Measurements from ENCODE around the gene CBR3. TPM values are rescaled to one million over a fixed set of nuclear protein-coding genes. Genes with fewer than 3 reads are reported as not detected.
"Not testable (repeated sequence)": the region's sequence is repeated elsewhere in the genome, so short reads cannot be mapped to it uniquely, and the experiment has no call there.

Gene CBR3
- polyA plus RNA-seq, result 1 to 10 TPM; 1.1 to 5.1 (median 1.5) TPM

DNA sequence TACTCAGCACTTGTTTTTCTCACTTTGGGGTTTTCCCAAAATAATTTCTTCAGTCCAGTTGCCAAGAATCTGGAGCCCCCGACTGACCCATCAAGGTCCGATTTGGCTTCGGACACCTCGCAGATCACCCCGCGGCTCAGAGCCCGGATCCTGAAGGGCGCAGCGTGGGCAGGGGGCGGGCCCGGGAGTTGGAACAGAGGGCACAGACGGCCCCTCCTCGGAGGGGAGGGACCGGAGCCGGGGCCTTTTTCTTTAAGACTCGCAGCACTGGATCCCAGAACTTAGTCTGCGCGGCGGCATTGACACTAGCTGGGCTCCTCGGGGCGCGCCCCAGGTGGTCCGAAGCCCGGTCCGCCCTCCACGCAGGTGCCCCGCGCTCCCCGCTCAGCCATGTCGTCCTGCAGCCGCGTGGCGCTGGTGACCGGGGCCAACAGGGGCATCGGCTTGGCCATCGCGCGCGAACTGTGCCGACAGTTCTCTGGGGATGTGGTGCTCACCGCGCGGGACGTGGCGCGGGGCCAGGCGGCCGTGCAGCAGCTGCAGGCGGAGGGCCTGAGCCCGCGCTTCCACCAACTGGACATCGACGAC is at the start of gene CBR3:
Gene CBR3, plus strand, starts transcription at position 277 of the 588 bp plus-strand sequence. Its CDS starts 114 bp downstream, at position 391.
- Mint-ChIP-seq H3K4me3 (peak within 1 kb of the TSS; percentile 88 to 93 (median 91)), H3K27me3 (ENCODE audit: low read depth in 3 of 3) (peaks cover 0 to 5% (median 0%) of the 10 kb centered on the region in 3 donors), H3K36me3 (peaks cover 0 to 3% (median 0%) of the 10 kb centered on the region in 3 donors), H3K27ac (peak within 1 kb of the TSS in 4 of 6 donors; percentile 33 to 80 (median 60)), H3K9me3 (no peaks in the 10 kb centered on the region), H3K4me1 (peaks cover 20 to 23% of the 10 kb centered on the region in 2 donors)
- DNase-seq, result peak; percentile 23 to 32 (median 28)

DNA sequence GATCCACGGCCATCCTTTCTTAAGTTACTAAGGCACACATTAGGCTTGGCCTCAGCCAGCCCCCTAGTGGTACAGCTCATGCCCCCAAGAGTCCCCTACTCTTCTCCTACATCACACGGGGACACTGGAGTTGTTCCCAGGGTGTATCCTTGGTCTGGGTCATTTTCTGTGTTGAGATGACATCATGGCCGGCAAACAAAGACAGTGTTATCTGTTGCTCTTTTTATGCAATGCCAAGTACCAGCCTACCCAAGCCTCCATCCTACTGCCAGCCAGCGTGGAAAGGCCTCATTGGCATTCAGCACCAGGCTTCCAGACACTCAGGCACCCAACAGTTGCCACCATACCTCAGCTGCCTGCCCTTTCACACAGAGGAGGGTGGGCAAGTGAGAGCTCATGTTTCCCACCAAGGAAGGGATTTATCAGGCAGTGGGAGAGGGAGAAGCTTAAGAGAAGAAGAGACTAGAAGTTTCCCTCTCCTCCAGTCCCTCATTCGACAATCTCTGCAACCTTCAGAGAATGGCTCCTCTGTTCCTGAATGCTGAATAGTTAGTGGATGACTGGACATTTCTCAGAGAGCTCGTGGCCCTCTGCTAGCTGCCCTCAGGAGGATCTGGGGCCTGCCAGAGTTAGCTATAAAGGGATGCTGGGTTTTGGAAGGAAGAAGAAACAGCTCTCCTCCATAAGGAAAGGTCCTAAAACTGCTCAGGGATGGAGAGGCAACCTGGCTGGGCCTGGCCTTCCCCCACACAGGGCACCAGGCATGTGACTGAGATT is 47.3 kb upstream of the CBR3 start:
- H3K4me1 Mint-ChIP-seq, result no peaks in the 10 kb centered on the region
- no peaks in the 10 kb centered on the region for H3K36me3 Mint-ChIP-seq
- DNase-seq, result no peak
- H3K27me3 Mint-ChIP-seq (ENCODE audit: low read depth in 3 of 3), result no peaks in the 10 kb centered on the region
- H3K27ac Mint-ChIP-seq, result no peak overlapping the region
- H3K9me3 Mint-ChIP-seq, result peaks cover 0 to 2% (median under 1%) of the 10 kb centered on the region in 6 donors
- H3K4me3 Mint-ChIP-seq, result no peak overlapping the region

DNA sequence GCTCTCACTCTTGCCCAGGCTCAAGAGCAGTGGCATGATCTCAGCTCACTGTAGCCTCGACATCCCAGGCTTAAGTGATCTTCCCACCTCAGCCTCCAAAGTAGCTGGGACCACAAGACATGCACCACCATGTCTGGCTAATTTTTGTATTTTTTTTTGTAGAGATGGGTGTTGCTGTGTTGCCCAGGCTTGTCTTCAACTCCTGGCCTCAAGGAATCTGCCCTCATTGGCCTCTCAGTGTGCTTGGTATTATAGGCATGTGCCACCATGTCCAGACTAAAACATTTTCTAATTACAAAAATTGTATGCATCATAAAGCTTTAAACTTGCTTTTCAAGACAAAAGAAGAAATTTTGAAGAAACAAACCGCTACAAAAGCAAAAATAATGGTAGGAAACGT is 44.9 kb upstream of the CBR3 start:
- H3K36me3 Mint-ChIP-seq, result peaks cover under 1 to 12% (median 7%) of the 10 kb centered on the region in 3 donors
- no peak overlapping the region for H3K4me3 Mint-ChIP-seq
- no peak for DNase-seq
- H3K27me3 Mint-ChIP-seq (ENCODE audit: low read depth in 3 of 3), result peaks cover 0 to 9% (median 6%) of the 10 kb centered on the region in 3 donors
- H3K9me3 Mint-ChIP-seq, result peaks cover 8 to 19% (median 16%) of the 10 kb centered on the region in 6 donors
- H3K4me1 Mint-ChIP-seq, result no peaks in the 10 kb centered on the region
- no peak overlapping the region for H3K27ac Mint-ChIP-seq

DNA sequence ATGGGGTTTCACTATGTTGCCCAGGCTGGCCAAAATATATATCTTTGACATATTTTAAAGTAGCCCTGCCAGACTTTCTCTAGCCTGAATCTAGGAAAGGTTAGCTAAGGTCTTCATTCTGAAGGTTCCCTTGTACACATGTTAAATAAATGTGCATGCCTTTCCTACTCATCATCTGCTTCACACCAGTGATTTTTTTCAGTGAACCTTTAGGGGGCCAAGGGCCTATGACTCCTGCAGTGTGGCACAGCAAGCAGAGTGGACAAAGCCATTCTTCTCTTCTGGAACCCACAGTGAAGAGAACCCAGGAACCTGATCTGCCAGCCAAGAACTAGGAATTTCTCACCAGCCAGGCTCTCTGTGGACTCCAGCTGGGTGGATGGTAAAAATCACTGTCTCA is 42.2 kb upstream of the CBR3 start:
- H3K4me1 Mint-ChIP-seq, result no peaks in the 10 kb centered on the region
- H3K36me3 Mint-ChIP-seq, result peaks cover 3 to 12% (median 7%) of the 10 kb centered on the region in 3 donors
- H3K27ac Mint-ChIP-seq, result no peak overlapping the region
- peaks cover 0 to 11% (median 6%) of the 10 kb centered on the region in 3 donors for H3K27me3 Mint-ChIP-seq (ENCODE audit: low read depth in 3 of 3)
- H3K9me3 Mint-ChIP-seq, result peaks cover 8 to 22% (median 17%) of the 10 kb centered on the region in 6 donors
- DNase-seq, result no peak
- no peak overlapping the region for H3K4me3 Mint-ChIP-seq

DNA sequence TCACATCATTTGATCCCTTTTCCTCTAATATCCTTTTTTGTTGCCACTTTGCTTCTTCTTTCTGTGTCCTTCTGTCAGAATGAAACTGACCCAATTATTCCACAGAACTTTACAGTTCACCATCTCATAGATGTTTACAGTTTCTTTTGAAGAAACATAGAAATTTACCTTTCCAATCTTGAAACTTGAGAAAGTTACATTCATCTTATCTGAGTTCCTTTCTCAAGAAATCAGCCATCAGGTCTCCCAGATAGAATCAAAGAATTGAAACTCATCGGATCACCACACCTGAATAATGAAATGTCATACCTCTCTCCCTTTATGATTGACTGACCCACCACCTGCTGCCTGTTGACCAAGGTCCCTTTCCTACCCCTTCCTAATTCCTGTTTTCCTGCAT is 41.4 kb upstream of the CBR3 start:
- Mint-ChIP-seq H3K4me3 (no peak overlapping the region), H3K27ac (no peak overlapping the region), H3K4me1 (no peaks in the 10 kb centered on the region), H3K9me3 (peaks cover 8 to 22% (median 17%) of the 10 kb centered on the region in 6 donors), H3K27me3 (ENCODE audit: low read depth in 3 of 3) (peaks cover 0 to 11% (median 6%) of the 10 kb centered on the region in 3 donors), H3K36me3 (peaks cover 3 to 12% (median 7%) of the 10 kb centered on the region in 3 donors)
- DNase-seq, result no peak

DNA sequence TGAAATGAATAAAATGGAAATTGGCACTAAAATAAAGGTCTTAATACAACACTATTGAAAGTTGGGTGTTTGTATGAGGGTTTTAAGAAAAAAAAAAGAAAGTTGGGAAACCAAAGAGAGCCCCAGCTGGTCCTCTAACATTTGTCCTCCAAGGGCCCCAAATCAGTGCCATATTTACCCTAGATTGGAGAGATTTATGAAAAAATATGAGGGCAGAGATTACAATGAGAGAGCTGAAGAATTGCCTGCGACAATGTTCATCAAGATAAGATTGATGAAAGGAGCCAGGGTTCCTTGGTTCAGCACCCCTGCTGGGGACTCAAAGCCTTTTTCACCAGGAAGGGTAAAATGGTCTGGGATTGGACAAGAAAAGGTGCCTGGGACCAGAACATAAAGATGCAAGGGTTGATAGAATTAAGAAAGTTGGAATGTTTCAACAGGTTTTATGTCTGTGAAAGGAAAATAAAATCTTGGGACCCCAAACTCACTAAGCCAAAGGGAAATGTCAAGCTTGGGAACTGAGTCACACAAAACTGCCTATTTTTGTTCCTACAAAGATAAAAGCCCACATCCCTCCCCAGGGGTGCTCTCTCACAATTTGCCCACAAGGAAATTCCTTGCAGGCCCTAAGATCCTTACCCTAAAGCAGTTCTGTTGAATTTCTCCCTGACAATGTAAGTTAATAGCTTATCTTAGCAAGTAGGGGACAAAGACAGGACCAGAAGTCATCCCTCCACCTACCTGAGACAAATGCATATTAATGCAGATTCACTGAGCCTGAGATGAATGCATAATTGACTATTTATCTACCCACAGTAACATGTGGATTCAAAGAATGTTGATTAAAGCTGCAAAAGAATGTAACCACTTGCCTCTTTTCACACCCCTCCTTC is 38.2 kb upstream of the CBR3 start:
- Mint-ChIP-seq H3K4me1 (no peaks in the 10 kb centered on the region), H3K36me3 (peaks cover 3 to 12% (median 7%) of the 10 kb centered on the region in 3 donors), H3K27me3 (ENCODE audit: low read depth in 3 of 3) (peaks cover 0 to 11% (median 6%) of the 10 kb centered on the region in 3 donors), H3K4me3 (no peak overlapping the region), H3K27ac (no peak overlapping the region), H3K9me3 (peaks cover 8 to 22% (median 17%) of the 10 kb centered on the region in 6 donors)
- DNase-seq, result no peak

DNA sequence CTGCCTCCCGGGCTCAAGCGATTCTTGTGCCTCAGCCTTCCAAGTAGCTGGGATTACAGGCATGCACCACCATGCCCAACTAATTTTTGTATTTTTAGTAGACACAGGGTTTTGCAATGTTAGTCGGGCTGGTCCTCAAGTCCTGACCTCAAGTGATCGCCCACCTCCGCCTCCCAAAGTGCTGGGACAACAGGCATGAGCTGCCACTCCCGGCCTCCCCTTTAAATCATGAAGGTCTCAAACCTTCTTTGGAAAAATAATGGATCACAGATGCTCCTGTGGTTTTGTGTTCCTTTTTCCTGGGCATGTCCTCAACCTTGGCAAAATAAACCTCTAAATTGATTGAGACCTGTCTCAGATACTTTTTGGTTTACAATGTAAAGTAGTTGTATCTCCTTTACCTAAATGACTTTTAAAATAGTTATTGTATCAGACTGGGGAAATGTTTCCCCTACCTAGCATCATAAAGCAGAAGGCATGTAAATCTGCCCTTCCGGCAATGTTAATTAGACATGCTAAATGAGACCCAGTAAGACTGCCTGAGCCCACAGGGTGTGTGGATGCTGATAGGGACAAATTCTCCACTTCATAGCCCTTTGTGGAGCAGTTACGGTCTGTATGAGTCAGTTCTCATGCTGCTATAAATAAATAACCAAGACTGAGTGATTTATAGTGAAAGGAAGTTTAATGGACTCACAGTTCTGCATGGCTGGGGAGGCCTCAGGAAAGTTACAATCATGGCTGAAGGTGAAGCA is 37.3 kb upstream of the CBR3 start:
- Mint-ChIP-seq H3K4me1 (no peaks in the 10 kb centered on the region), H3K4me3 (no peak overlapping the region), H3K27ac (no peak overlapping the region), H3K9me3 (peaks cover 8 to 21% (median 16%) of the 10 kb centered on the region in 6 donors), H3K27me3 (ENCODE audit: low read depth in 3 of 3) (peaks cover 0 to 11% (median 6%) of the 10 kb centered on the region in 3 donors), H3K36me3 (peaks cover 3 to 12% (median 7%) of the 10 kb centered on the region in 3 donors)
- DNase-seq, result no peak

DNA sequence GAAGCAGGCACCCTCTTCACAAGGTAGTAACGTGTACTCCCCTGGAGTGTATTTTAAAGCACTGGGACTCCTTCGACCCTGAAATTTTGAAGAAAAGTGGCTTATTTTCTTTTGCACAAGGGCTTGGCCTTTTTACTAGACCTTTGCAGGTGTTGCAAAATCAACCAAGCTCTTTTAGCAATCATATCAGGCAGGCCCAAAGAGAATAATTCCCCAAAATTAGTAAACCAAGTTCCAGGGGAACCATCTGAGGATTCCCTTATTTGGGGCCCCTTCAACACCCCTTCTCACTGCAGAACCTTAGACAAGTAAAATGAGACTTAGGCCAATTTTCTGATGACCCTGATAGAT is 36.7 kb upstream of the CBR3 start:
- Mint-ChIP-seq H3K9me3 (peaks cover 8 to 15% (median 11%) of the 10 kb centered on the region in 6 donors), H3K36me3 (peaks cover 4 to 8% (median 7%) of the 10 kb centered on the region in 3 donors), H3K27me3 (ENCODE audit: low read depth in 3 of 3) (peaks cover 3 to 6% (median 6%) of the 10 kb centered on the region in 3 donors), H3K4me3 (no peak overlapping the region), H3K4me1 (no peaks in the 10 kb centered on the region), H3K27ac (no peak overlapping the region)
- DNase-seq, result no peak

DNA sequence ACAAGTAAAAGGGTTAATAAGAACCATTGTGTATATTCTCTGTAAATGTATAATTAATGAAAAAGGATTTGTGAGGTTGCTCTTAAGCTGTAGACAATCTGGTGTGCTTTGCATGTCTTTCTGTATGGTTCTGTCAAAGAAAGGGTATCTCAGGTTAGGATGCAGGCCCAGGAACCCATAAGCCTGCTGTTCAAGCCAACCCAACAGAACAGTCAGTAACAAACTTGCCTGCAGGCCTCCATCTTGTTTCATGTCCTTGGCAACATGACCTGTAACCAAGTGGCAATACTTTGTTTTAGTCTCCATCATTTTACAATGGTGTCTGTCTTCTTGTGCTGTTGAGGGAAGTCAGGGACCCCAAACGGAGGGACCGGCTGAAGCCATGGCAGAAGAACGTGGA is 35.9 kb upstream of the CBR3 start:
- DNase-seq, result no peak
- H3K4me1 Mint-ChIP-seq, result no peaks in the 10 kb centered on the region
- H3K27me3 Mint-ChIP-seq (ENCODE audit: low read depth in 3 of 3), result peaks cover 0 to 3% (median 3%) of the 10 kb centered on the region in 3 donors
- no peak overlapping the region for H3K27ac Mint-ChIP-seq
- peaks cover 0 to 6% (median 0%) of the 10 kb centered on the region in 3 donors for H3K36me3 Mint-ChIP-seq
- H3K9me3 Mint-ChIP-seq, result peaks cover 0 to 7% (median 2%) of the 10 kb centered on the region in 6 donors
- H3K4me3 Mint-ChIP-seq, result no peak overlapping the region

DNA sequence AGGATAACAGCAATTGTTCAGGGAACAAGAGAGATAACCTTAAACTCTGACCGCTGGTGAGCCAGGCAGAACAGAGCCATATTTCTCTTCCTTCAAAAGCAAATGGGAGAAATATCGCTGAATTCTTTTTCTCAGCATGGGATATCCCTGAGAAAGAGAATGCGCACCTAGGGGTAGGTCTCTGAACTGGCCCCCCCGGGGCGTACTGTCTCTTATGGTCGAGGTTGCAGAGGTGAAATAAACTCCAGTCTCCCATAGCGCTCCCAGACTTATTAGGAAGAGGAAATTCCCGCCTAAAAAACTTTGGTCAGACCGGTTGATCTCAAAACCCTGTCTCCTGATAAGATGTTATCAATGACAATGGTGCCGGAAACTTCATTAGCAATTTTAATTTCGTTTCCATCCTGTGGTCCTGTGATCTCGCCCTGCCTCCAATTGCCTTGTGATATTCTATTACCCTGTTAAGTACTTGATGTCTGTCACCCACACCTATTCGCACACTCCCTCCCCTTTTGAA is 35.1 kb upstream of the CBR3 start:
- H3K4me3 Mint-ChIP-seq, H3K4me1 Mint-ChIP-seq, H3K27ac Mint-ChIP-seq, DNase-seq, H3K36me3 Mint-ChIP-seq, H3K9me3 Mint-ChIP-seq: not testable (repeated sequence)
- peaks cover 0 to 11% (median 10%) of the 10 kb centered on the region in 3 donors for H3K27me3 Mint-ChIP-seq (ENCODE audit: low read depth in 3 of 3)

DNA sequence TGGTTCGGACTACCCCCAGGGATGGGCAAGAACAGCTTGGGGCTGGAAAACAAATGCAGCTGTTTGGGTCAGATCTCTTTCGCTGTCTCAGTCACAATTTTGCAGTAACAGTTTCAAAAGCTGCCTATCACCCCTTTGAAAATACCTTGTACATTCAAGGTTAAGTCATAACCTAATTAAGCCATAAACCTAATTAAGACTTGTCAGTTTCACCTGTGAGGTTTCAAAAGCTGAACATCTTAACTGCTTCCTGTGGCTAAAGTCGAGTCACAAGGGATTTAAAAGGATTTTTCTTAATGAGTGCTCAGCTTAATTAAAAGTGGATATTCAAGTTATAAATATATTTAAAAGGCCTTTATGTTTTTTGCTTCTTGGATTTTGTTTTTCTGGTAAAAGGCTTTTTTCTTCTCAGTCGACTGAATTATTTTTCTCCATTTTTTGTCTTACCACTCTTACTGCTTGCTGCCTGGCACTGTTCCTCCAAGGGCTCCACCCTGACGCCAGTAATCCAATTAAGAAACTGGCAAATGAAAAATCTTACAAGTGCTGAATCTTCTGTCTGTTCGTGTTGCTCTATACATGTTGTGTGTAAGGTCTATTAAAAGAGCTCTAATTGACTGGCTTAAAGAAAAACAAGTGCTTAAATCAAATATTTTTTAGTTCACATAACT is 33.8 kb upstream of the CBR3 start:
- Mint-ChIP-seq H3K9me3 (peaks cover 0 to 3% (median 0%) of the 10 kb centered on the region in 6 donors), H3K36me3 (peaks cover 0 to 3% (median 0%) of the 10 kb centered on the region in 3 donors), H3K27ac (no peak overlapping the region), H3K27me3 (ENCODE audit: low read depth in 3 of 3) (peaks cover 0 to 20% (median 11%) of the 10 kb centered on the region in 3 donors), H3K4me3 (no peak overlapping the region), H3K4me1 (peaks cover 0 to 2% of the 10 kb centered on the region in 2 donors)
- no peak for DNase-seq

DNA sequence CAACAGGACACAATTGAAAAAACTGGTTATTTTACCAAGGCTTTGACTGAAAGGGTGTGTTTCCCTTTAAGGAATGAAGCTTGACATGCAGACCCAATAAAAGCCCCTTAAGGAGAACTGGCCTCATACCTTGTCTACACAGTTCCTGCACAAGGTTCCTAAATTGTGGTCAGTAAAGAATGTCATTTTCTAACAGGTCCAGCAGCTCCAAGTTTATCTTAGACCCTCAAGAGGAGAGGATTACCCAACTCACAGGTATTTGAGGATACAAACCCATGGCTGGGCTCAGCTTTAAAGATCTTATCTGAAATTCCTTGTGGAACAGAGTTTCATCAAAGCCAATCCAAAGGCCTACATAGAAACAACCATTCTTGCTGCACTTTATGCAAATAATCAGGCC is 31.4 kb upstream of the CBR3 start:
- peaks cover 0 to 28% (median 11%) of the 10 kb centered on the region in 3 donors for H3K27me3 Mint-ChIP-seq (ENCODE audit: low read depth in 3 of 3)
- H3K36me3 Mint-ChIP-seq, result peaks cover 0 to 3% (median 0%) of the 10 kb centered on the region in 3 donors
- peaks cover 0 to 3% (median 0%) of the 10 kb centered on the region in 6 donors for H3K9me3 Mint-ChIP-seq
- no peak for DNase-seq
- H3K4me3 Mint-ChIP-seq, result no peak overlapping the region
- no peak overlapping the region for H3K27ac Mint-ChIP-seq
- H3K4me1 Mint-ChIP-seq, result peaks cover 0 to 2% of the 10 kb centered on the region in 2 donors
